Measurements from ENCODE around the gene NEUROD2. TPM values are rescaled to one million over a fixed set of nuclear protein-coding genes. Genes with fewer than 3 reads are reported as not detected.

Gene NEUROD2
- polyA plus RNA-seq, 6 donors from 2014 or later = 0.09 TPM; not detected in 5

GRCh38 chr17:39621523-39622379 lies 14.0 kb upstream of the NEUROD2 start:
- Mint-ChIP-seq H3K36me3 (peaks cover 0 to 8% of the 10 kb centered on the region in 2 donors), H3K4me1 (peaks cover 32 to 44% (median 42%) of the 10 kb centered on the region in 3 donors), H3K27me3 (peaks cover 0 to 27% (median 25%) of the 10 kb centered on the region in 3 donors), H3K9me3 (no peaks in the 10 kb centered on the region), H3K27ac (peak overlapping the region in 3 of 6 donors; percentile 3 to 96 (median 4)), H3K4me3 (peak overlapping the region in 6 of 8 donors; percentile 25 to 80 (median 55))
- ATAC-seq (ENCODE audit: low read depth in 2 of 2) = peak; percentile 60
- DNase-seq = peak; percentile 87

GRCh38 chr17:39619786-39620101 lies 12.0 kb upstream of the NEUROD2 start:
- Mint-ChIP-seq H3K27ac (no peak overlapping the region), H3K4me3 (peak overlapping the region in 3 of 8 donors; percentile 55 to 89 (median 73)), H3K9me3 (no peaks in the 10 kb centered on the region), H3K27me3 (peaks cover 0 to 25% (median 17%) of the 10 kb centered on the region in 3 donors), H3K4me1 (peaks cover 28 to 45% (median 39%) of the 10 kb centered on the region in 3 donors), H3K36me3 (no peaks in the 10 kb centered on the region)
- ATAC-seq (ENCODE audit: low read depth in 2 of 2) = no peak
- DNase-seq = no peak

GRCh38 chr17:39618956-39619785 lies 11.5 kb upstream of the NEUROD2 start:
- no peak for DNase-seq
- H3K27ac Mint-ChIP-seq = peak overlapping the region in 1 of 6 donors; percentile 80
- peaks cover 29 to 45% (median 44%) of the 10 kb centered on the region in 3 donors for H3K4me1 Mint-ChIP-seq
- H3K27me3 Mint-ChIP-seq = peaks cover 4 to 25% (median 17%) of the 10 kb centered on the region in 3 donors
- no peaks in the 10 kb centered on the region for H3K9me3 Mint-ChIP-seq
- ATAC-seq (ENCODE audit: low read depth in 2 of 2) = no peak
- H3K36me3 Mint-ChIP-seq = no peaks in the 10 kb centered on the region
- H3K4me3 Mint-ChIP-seq = peak overlapping the region in 7 of 8 donors; percentile 35 to 94 (median 86)

GRCh38 chr17:39618246-39618913 lies 10.7 kb upstream of the NEUROD2 start:
- Mint-ChIP-seq H3K4me1 (peaks cover 27 to 43% (median 41%) of the 10 kb centered on the region in 3 donors), H3K9me3 (no peaks in the 10 kb centered on the region), H3K27me3 (peaks cover 5 to 31% (median 19%) of the 10 kb centered on the region in 3 donors), H3K36me3 (no peaks in the 10 kb centered on the region), H3K4me3 (peak overlapping the region; percentile 86 to 94 (median 89)), H3K27ac (peak overlapping the region in 5 of 6 donors; percentile 20 to 77 (median 48))
- ATAC-seq (ENCODE audit: low read depth in 2 of 2) (no peak), DNase-seq (no peak)

GRCh38 chr17:39617446-39618245 lies 9.9 kb upstream of the NEUROD2 start:
- peak; percentile 62 for DNase-seq
- Mint-ChIP-seq H3K36me3 (no peaks in the 10 kb centered on the region), H3K4me1 (peaks cover 25 to 42% (median 36%) of the 10 kb centered on the region in 3 donors), H3K27me3 (peaks cover 10 to 38% (median 26%) of the 10 kb centered on the region in 3 donors), H3K27ac (peak overlapping the region in 4 of 6 donors; percentile 15 to 53 (median 34)), H3K9me3 (no peaks in the 10 kb centered on the region), H3K4me3 (peak overlapping the region; percentile 86 to 94 (median 89))
- peak; percentile 62 to 67 for ATAC-seq (ENCODE audit: low read depth in 2 of 2)

GRCh38 chr17:39617100-39617445 lies 9.4 kb upstream of the NEUROD2 start:
- no peaks in the 10 kb centered on the region for H3K9me3 Mint-ChIP-seq
- no peak for DNase-seq
- ATAC-seq (ENCODE audit: low read depth in 2 of 2) = no peak
- peaks cover 10 to 40% (median 28%) of the 10 kb centered on the region in 3 donors for H3K27me3 Mint-ChIP-seq
- no peak overlapping the region for H3K27ac Mint-ChIP-seq
- H3K4me3 Mint-ChIP-seq = peak overlapping the region; percentile 59 to 90 (median 86)
- no peaks in the 10 kb centered on the region for H3K36me3 Mint-ChIP-seq
- H3K4me1 Mint-ChIP-seq = peaks cover 23 to 36% (median 30%) of the 10 kb centered on the region in 3 donors

- Mint-ChIP-seq H3K4me1 (peaks cover 19 to 30% (median 26%) of the 10 kb centered on the region in 3 donors), H3K36me3 (no peaks in the 10 kb centered on the region), H3K9me3 (no peaks in the 10 kb centered on the region), H3K27me3 (peaks cover 19 to 47% (median 36%) of the 10 kb centered on the region in 3 donors), H3K4me3 (peak overlapping the region in 3 of 8 donors; percentile 9 to 44 (median 26)), H3K27ac (no peak overlapping the region)
- ATAC-seq (ENCODE audit: low read depth in 2 of 2) (no peak), DNase-seq (no peak)
Observed at GRCh38 chr17:39615434-39615833, 7.7 kb upstream of the NEUROD2 start.

GRCh38 chr17:39614545-39615157 lies 6.9 kb upstream of the NEUROD2 start:
- Mint-ChIP-seq H3K9me3 (no peaks in the 10 kb centered on the region), H3K27me3 (peaks cover 19 to 55% (median 37%) of the 10 kb centered on the region in 3 donors), H3K36me3 (no peaks in the 10 kb centered on the region), H3K4me3 (no peak overlapping the region), H3K4me1 (peaks cover 19 to 30% (median 25%) of the 10 kb centered on the region in 3 donors), H3K27ac (no peak overlapping the region)
- no peak for ATAC-seq (ENCODE audit: low read depth in 2 of 2)
- DNase-seq = no peak

- H3K27me3 Mint-ChIP-seq = peaks cover 33 to 71% (median 53%) of the 10 kb centered on the region in 3 donors
- DNase-seq = no peak
Observed at GRCh38 chr17:39612935-39613464, 5.3 kb upstream of the NEUROD2 start.

GRCh38 chr17:39612291-39612894 lies 4.7 kb upstream of the NEUROD2 start:
- peak overlapping the region in 1 of 6 donors; percentile 36 for H3K27ac Mint-ChIP-seq
- no peak overlapping the region for H3K4me3 Mint-ChIP-seq
- peaks cover 33 to 77% (median 55%) of the 10 kb centered on the region in 3 donors for H3K27me3 Mint-ChIP-seq
- DNase-seq = no peak
- H3K36me3 Mint-ChIP-seq = no peaks in the 10 kb centered on the region
- no peaks in the 10 kb centered on the region for H3K9me3 Mint-ChIP-seq
- no peak for ATAC-seq (ENCODE audit: low read depth in 2 of 2)
- peaks cover 14 to 23% (median 21%) of the 10 kb centered on the region in 3 donors for H3K4me1 Mint-ChIP-seq

More at GRCh38 chr17:39612935-39613464, 5.3 kb upstream of the NEUROD2 start:
- no peaks in the 10 kb centered on the region for H3K36me3 Mint-ChIP-seq
- no peak overlapping the region for H3K4me3 Mint-ChIP-seq
- H3K27ac Mint-ChIP-seq = peak overlapping the region in 1 of 6 donors; percentile 36
- no peak for ATAC-seq (ENCODE audit: low read depth in 2 of 2)
- H3K4me1 Mint-ChIP-seq = peaks cover 14 to 21% (median 20%) of the 10 kb centered on the region in 3 donors
- H3K9me3 Mint-ChIP-seq = no peaks in the 10 kb centered on the region

- Mint-ChIP-seq H3K9me3 (no peaks in the 10 kb centered on the region), H3K4me3 (no peak overlapping the region), H3K27ac (no peak overlapping the region), H3K36me3 (no peaks in the 10 kb centered on the region), H3K27me3 (peaks cover 33 to 83% (median 62%) of the 10 kb centered on the region in 3 donors), H3K4me1 (peaks cover 20 to 28% (median 20%) of the 10 kb centered on the region in 3 donors)
- DNase-seq (no peak), ATAC-seq (ENCODE audit: low read depth in 2 of 2) (no peak)
Observed at GRCh38 chr17:39611401-39612112, 3.8 kb upstream of the NEUROD2 start.

All from naive B cell (primary cell).